HG03520 (cell line): ENCODE measurements around the gene GADD45B.
"Not testable (repeated sequence)": the region's sequence is repeated elsewhere in the genome, so short reads cannot be mapped to it uniquely, and the experiment has no call there.

Source experiments
- ATAC-seq: cut with Tn5 transposase; IDR thresholded peaks from one replicate; pipeline ENCODE4 v1.9.1; 2021; ENCODE audit warnings: mild to moderate bottlenecking, moderate library complexity; ENCODE audit not compliant: unreplicated experiment

Gene GADD45B

GRCh38 chr19:2512523-2513431 is 36.9 kb downstream of the GADD45B start:
- ATAC-seq: no peak

- ATAC-seq: no peak
These were observed 39.1 kb downstream of the GADD45B start for GRCh38 chr19:2514981-2515518.

- no peak for ATAC-seq
These were observed 40.8 kb downstream of the GADD45B start for GRCh38 chr19:2516727-2517126.

GRCh38 chr19:2517881-2518601 is 42.1 kb downstream of the GADD45B start:
- ATAC-seq: no peak

- ATAC-seq: not testable (repeated sequence)
These were observed 42.9 kb downstream of the GADD45B start for GRCh38 chr19:2518856-2519255.

- ATAC-seq: no peak
These were observed 43.6 kb downstream of the GADD45B start for GRCh38 chr19:2519482-2519881.

- ATAC-seq: no peak
These were observed 47.8 kb downstream of the GADD45B start for GRCh38 chr19:2523630-2524311.

- no peak for ATAC-seq
These were observed 48.5 kb downstream of the GADD45B start for GRCh38 chr19:2524361-2524839.

GRCh38 chr19:2524840-2525723 is 49.2 kb downstream of the GADD45B start:
- ATAC-seq: no peak

GRCh38 chr19:2527171-2527570 is 51.2 kb downstream of the GADD45B start:
- no peak for ATAC-seq

GRCh38 chr19:2527686-2528085 is 51.8 kb downstream of the GADD45B start:
- ATAC-seq: no peak
